ENCODE data around the gene MTERF4.

MTERF4 gene

DNA sequence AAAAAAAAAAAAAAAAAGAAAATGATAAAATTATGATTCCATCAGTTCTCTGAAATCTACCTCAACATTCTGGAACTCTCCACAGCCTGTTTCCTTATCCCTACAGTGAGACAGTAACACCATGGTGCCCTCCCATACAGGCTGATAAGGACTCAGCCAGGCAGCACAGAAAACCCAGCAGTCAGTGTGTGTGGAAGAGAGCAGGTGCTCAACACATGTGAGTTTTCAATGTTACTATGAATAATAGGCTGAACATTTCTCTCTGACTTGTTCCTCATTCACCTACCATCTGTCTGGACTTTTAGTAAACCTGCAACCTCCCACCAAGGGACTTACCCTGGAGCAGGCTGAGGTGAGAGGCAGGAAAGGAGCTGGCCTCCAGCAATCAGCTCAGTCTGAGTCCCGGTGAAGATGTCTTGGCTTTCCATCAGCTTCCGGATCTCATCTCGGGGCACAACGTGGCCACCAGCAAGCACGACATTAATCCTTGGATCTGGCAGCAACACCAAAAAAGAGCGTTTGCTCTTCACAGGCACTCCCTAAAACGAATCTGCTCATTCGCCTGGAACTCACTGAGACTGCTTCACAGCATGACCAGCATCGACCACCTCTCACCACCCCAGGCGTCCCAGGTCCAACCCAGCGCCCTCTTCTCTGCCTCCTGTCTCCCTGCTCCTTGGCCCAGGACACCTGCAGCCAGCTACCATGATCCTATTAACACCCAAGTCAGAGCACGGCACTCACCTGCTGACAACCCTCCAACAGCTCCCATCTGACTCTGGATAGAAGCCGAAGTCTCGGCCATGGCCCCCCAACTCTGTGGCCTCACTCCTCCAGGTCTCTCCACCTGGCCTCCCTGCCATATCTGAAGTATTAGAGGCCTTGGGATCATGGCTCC, 30.7 kb upstream of the MTERF4 start:
- DNase-seq = no peak

DNA sequence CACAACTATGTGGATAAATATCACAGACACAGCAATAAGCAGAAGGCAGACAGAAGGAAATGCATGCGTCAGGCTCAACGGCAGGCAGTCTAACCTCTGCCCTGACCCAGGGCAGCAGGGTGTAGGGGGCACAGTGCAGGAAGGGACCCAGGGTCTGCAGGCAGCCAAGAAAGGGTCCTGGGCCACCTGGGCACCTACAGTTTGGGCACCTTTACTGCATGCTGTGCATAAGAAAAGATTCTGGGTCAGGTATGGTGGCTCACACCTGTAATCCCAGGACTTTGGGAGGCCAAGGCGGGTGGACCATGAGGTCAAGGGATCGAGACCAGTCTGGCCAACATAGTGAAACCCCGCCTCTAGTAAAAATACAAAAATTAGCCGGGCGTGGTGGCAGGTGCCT, 29.4 kb upstream of the MTERF4 start:
- no peak for DNase-seq

DNA sequence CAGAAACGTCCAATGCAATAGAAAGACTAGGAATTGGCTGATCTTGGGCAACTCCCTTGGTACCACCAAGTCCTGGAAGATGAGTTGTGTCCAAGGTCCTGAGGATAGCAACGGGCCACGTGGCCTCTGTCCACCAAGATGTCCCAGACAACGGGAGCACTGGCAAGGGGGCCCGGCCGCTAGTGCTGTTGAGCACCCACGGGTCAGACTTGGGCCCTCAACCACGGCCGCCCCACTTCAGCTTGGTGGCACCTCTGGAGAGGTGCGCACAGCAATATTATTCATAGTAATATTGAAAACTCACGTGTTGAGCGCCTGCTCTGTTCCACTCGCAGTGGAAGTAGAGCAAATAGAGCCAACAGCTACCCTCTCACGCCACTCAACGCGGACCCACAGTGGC, 28.2 kb upstream of the MTERF4 start:
- no peak for DNase-seq

GRCh38 chr2:241129086-241129871, 27.2 kb upstream of the MTERF4 start:
- DNase-seq = no peak

DNA sequence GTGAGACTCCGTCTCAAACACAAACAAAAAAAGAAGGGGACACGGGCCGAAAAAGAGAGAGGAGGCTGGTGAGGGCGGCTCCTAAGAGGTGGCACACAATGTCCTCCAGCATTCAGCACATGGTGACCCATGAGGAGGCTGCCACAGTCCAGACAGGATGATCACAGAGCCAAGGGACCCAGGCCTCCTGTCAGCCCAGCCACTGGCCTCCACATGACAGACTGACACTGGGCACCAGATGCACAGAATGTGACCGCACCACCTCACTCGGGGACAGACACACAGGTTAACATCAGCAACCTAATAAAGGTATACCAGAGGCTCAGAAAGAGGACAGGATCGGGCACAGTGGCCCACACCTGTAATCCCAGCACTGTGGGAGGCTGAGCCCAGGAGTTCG, 26.2 kb upstream of the MTERF4 start:
- DNase-seq = no peak

DNA sequence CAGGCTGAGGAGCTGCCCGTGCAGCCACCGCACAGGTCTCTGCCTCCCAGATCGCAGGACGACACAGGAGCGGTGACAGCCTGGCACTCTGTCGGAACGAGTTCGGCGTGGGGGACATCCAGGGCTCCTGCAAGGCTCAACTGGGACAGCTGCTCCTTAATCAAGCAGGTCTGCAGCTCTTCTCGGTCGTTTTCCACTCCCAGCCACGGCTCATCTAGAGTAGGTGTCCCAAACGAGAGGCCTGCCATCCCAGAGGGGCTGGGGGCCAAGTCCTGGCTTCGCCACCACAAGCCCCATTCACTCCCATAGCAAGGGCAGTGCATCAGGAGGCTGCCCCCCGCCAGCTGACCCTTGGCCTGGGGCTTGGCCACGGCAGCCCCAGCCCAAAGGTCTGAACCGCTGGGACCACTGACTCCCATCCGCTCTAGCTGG, 24.7 kb upstream of the MTERF4 start:
- DNase-seq = no peak

- no peak for DNase-seq
Observed at GRCh38 chr2:241126201-241126611, 24.1 kb upstream of the MTERF4 start.

- no peak for DNase-seq
Observed at GRCh38 chr2:241125626-241126025, 23.5 kb upstream of the MTERF4 start.

DNA sequence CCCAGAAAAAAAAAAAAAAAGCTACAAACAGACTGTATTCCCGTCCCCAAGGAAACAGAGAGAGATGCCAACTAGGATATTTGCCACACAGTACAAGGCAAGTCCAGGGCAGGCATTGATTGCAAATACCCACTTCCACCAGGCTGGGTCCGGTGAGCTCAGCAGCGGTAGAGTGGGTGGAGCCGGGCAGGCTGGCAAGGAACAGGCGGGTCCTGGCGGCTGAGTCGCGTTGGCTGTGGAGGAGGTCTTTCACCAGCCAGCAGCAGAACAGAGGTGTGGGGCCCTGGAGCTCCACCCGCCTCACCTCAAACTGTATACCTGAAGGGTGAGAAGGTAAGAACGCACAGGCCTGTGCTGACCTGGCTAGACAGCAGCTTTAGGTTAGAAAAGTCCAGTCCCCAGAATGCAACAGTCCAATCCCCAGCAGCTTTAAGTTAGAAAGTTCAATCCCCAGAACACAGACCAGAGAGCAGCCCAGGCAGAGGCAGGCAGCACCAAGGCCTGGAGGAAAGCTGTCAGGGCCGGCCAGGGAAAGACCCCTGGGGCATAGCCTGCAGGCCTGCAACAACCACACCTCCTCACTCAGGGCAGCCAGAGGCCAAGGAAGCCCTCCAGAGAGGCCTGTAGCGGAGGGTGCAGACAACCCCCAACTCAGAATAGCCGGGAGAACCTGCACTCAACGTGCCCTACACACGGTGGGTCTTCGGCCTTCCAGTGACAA, 21.9 kb upstream of the MTERF4 start:
- no peak for DNase-seq

DNA sequence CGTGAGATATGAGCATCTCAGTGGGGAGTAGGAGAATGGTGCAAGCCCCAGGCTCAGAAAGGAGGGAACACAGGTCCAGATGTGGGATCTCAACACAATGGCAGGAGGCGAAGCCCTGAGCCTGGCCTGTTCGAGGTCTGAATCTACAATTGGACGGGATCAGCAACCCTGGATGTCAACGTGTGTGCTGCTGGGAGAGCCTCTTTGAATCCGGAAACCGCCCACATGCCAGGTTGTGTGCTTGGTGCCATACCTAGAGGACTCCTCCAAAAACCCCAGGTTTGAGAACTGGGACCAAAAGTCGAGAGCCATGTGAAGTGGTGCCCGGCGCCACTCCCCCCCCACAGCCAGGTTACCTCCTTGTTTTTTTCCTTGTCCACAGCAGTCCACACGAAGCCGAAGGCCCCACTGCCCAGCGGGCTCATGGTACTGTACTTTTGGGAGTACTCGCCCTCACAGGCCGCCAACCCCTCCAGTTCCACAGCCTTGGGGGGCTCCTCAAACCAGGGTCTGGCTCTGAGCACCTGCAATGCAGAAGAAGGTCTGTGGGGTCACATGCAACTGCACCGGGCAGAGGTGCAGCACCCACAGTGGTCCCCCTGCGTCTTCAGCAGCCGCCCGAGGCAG, 20.4 kb upstream of the MTERF4 start:
- DNase-seq = no peak

DNA sequence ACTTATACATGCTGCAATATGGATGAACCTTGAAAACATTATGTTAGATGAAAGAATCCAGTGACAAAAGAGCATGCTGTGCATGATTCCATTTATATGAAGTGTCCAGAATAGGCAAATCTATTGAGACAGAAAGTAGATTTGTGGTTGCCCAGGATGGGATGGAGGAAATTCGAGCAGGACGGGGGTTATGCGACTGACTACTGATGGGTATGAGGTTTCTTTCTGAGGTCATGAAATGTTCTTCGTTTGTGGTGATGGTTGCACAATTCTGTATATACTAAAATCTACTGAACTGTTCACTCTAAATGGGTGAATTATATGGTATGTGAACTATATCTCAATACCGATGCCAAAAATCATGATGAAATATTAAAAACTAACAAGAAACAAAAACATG, 18.9 kb upstream of the MTERF4 start:
- no peak for DNase-seq

- DNase-seq = no peak
Observed at GRCh38 chr2:241120440-241120839, 18.4 kb upstream of the MTERF4 start.

DNA sequence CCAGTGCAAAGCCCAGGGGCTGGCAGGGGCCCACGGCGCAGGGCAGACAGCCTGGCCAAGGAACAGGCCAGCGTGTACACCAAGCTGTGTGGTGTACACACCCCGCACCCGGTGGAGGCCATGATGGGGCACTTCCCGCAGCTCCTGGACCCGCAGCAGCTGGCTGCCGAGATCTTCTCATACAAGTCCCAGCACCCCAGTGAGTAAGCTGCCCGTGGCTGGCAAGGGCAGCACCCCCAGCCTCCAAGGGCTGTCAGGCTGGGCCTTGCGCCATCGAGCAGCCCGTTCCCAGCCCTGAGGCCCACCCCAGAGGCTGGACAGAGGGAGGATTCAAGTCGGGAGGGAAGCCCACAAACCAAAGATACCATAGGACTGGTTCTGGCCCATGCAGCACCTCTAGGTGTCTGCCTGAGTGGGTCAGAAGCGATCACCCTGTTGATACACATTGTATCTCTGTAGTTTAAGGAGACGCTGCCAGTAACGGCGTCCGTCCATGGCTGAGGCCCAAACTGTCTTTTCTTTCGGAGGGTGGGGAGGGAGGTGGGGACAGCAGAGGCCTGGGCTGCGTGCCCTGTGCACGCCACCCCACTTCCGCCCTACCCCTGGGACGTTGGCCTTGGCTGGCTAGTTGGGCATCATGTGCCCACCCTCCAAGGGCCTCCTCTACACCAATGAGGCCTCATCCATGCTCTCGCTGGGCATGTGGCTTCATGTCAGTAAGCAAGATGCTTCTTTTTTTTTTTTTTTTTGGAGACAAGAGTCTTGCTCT, 16.8 kb upstream of the MTERF4 start:
- DNase-seq = no peak

GRCh38 chr2:241116606-241117560, 14.8 kb upstream of the MTERF4 start:
- DNase-seq = no peak

DNA sequence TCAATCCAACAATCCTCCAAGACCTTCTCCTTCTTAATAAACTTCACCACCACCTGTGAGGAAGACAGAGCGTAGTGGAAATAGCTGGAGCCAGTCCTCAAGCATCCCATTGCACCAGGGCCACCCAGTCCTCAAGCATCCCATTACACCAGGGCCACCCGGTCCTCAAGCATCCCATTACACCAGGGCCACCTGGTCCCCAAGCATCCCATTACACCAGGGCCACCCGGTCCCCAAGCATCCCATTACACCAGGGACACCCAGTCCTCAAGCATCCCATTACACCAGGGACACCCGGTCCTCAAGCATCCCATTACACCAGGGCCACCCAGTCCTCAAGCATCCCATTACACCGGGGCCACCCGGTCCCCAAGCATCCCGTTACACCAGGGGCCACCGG, 13.3 kb upstream of the MTERF4 start:
- no peak for DNase-seq

DNA sequence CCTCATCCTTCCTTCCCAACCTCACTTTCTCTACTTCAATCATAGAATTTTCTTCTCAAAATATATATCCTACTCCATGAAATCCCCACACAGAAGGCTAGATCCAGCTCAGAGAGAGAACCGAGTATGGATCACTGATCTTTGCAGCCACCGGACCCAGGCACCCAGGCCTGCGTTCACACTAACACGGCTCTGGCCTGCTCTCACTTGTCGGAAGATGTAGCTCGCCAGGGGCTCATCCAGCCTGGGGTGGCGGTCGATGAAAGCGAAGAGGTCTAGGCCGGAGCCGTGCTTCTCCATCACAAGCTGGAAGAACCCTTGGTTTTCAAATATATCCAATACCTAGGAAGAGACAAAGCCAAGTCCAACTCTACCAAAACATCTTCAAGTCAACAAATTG, 12.7 kb upstream of the MTERF4 start:
- DNase-seq = no peak

DNA sequence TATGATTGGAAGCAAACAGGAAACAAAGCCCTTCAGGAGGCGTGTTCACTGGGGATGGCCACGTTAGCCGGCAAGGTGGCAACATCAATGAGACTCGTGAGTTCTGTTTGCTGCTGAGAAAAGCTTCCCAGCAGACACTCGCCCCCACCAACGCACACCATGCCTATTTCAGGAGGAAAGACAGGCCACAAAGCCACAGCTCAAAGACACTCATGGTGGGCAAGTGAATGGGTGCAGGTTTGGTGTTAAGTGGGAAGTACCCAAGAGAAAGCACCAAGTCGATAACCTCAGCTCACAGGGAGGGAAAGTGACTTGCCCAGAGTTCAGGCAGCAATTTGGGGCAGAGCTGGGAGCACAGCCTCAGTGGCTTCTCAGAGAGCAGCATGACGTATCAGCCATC, 10.5 kb upstream of the MTERF4 start:
- DNase-seq = no peak

GRCh38 chr2:241112046-241112445, 10.0 kb upstream of the MTERF4 start:
- DNase-seq = no peak

GRCh38 chr2:241111440-241111805, 9.3 kb upstream of the MTERF4 start:
- DNase-seq = no peak

DNA sequence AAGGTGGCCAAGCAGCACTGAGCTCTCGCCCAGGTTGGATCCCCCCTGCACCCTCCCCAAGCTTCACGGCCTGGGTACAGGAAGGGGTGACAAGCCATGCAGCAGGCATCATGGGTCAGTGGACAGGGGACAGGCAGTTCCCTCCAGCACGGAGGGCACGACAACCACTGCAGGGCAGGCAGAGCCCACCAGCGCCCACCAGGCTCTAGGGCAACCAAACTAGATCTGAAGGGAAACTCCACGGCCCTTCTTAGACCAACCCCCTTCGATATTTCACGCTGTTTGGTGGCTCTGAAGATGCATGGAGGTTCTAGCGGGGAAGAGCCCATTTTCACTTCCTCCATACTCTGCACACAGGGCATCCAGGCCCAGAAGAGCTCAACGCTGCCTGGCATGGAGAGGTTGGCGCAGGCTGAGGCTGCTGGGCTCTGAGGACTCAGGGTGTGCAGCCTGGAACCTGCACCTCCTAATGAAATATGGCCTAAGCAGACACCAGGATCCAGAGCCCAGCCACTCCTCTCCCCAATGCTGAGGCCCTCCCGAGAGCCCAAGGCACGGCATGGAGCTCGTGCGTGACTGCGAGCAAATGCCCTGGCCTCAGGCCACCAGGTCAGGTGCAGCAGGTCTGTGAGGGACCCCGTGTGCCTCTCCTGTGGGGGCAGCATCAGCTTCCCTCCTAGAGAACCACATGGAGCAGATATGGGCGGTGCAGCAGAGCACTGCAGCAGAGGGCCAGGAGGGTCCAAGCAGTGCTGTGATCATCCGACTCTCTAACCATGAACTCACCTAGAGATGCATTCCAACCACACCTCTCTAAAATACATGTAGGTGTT, 8.7 kb upstream of the MTERF4 start:
- no peak for DNase-seq
